ENCODE measurements around the gene SLC35B1. TPM values are rescaled to one million over a fixed set of nuclear protein-coding genes. Genes with fewer than 3 reads are reported as not detected.

Gene SLC35B1
- total and polyA plus RNA-seq, 2 donors (not counting 1 experiment from before 2014, with no cell fraction given) = 32.3 to 47.2 TPM

DNA sequence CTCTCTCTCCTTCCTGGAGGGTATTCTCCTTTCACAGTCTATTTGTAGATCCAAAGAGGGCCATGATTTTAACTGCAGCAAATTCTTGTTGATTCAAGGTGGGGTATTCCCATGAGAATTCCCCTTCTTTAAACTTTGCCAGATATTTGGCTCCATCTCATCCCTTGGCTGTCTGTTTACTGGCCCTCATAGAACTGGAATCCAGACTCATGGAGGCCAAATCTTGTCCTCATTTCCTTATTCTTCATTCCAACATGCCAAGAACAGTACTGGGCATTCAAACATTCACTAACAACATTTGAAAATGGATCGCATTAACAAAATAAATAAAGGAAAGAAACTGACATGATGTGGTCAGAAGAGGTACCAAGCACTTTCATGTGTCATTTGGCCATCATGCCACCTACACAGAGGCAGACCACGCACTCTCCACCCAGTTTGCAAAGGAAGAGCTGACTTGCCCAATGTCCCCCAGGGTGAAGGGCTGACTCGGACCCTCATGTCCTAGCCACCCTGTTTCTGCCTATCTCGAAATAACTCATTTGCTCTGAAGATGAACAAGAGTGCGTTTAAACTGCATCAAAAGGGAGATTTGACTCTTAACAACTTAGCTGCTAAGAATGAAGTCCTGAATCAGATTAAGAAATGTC, 23.1 kb upstream of the SLC35B1 start:
- H3K9me3 Mint-ChIP-seq (ENCODE audit: insufficient read depth) = no peaks in the 10 kb centered on the region
- peak overlapping the region; percentile 39 for H3K27ac Mint-ChIP-seq
- 83% methylated on average over 3 of the region's 5 CpGs for WGBS (ENCODE audit: insufficient coverage)
- no peak for TF ChIP-seq EZH2 (IDR thresholded peaks at IDR 0.05; ENCODE audit: borderline replicate concordance, insufficient read depth, low read depth, low read length, poor library complexity, severe bottlenecking)
- TF ChIP-seq, protein P1, sequence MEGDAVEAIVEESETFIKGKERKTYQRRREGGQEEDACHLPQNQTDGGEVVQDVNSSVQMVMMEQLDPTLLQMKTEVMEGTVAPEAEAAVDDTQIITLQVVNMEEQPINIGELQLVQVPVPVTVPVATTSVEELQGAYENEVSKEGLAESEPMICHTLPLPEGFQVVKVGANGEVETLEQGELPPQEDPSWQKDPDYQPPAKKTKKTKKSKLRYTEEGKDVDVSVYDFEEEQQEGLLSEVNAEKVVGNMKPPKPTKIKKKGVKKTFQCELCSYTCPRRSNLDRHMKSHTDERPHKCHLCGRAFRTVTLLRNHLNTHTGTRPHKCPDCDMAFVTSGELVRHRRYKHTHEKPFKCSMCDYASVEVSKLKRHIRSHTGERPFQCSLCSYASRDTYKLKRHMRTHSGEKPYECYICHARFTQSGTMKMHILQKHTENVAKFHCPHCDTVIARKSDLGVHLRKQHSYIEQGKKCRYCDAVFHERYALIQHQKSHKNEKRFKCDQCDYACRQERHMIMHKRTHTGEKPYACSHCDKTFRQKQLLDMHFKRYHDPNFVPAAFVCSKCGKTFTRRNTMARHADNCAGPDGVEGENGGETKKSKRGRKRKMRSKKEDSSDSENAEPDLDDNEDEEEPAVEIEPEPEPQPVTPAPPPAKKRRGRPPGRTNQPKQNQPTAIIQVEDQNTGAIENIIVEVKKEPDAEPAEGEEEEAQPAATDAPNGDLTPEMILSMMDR (IDR thresholded peaks at IDR 0.05) = no peak
- no peak for DNase-seq
- Histone ChIP-seq H3K79me2 (ENCODE audit: control insufficient read depth, insufficient read depth, low read length) (peaks cover 100% of the 10 kb centered on the region), H3K4me2 (replicated peaks; ENCODE audit: low read depth, low read length, poor library complexity, severe bottlenecking) (no peak overlapping the region), H3K9ac (ENCODE audit: low read length) (no peak overlapping the region), H3K4me3 (ENCODE audit: control extremely low read depth in 1 of 5, extremely low read depth in 1 of 5, insufficient read depth in 1 of 5, low read depth in 2 of 5, low read length in 4 of 5) (no peak overlapping the region), H3K36me3 (replicated peaks in 1 of 2; ENCODE audit: control extremely low read depth in 1 of 2, control insufficient read depth in 1 of 2, extremely low read depth in 1 of 2, insufficient read depth in 2 of 2, low read length in 1 of 2) (peaks cover 0 to 70% of the 10 kb centered on the region in 2 experiments), H3K27ac (ENCODE audit: low read length in 2 of 2) (peak overlapping the region in 1 of 2 donors; percentile 29), H3K9me3 (ENCODE audit: control extremely low read depth in 1 of 3, control insufficient read depth in 2 of 3, insufficient read depth in 1 of 3, low read length in 2 of 3) (peaks cover 0 to 2% (median 0%) of the 10 kb centered on the region in 3 donors), H4K20me1 (ENCODE audit: control insufficient read depth, insufficient read depth, low read length, poor library complexity, severe bottlenecking) (peaks cover 66% of the 10 kb centered on the region), H3K4me1 (ENCODE audit: control insufficient read depth in 2 of 2, insufficient read depth in 2 of 2, low read length in 2 of 2) (peaks cover 3 to 28% of the 10 kb centered on the region in 2 donors), H2AFZ (ENCODE audit: insufficient read depth, low read depth, low read length, poor library complexity, severe bottlenecking) (no peak overlapping the region), H3K27me3 (replicated peaks in 1 of 4; ENCODE audit: control extremely low read depth in 1 of 4, control insufficient read depth in 3 of 4, insufficient read depth in 4 of 4, low read length in 3 of 4) (no peaks in the 10 kb centered on the region)
- ChIA-PET CTCF (interaction anchor here (1.5 to 1.6 kb wide), 4 partner anchors 10 to 43 kb away, joined by 3 to 8 read pairs (median 5); partner anchors contain the start of gene SLC35B1), POLR2A (no interaction called here)
- no peak for ATAC-seq (ENCODE audit: low read depth)
- intact Hi-C loops (cut with micrococcal nuclease) = no loop called here
- no peaks in the 10 kb centered on the region for H3K27me3 Mint-ChIP-seq
- no peak overlapping the region for H3K4me3 Mint-ChIP-seq
- H3K4me1 Mint-ChIP-seq = peaks cover 46% of the 10 kb centered on the region

Data from B cell (primary cell).